Activated CD8-positive, alpha-beta memory T cell treated with anti-CD3 and anti-CD28 coated beads, Interleukin-2, amount 50 U/mL, for 48 hours (primary cell): ENCODE data around the gene DIS3L2.
"Not testable (repeated sequence)": the region's sequence is repeated elsewhere in the genome, so short reads cannot be mapped to it uniquely, and the experiment has no call there.

ENCODE experiments used
- DNase-seq: peaks from one replicate; pipeline ENCODE4 v3.0.0-alpha.2; 2020

DIS3L2 gene

GRCh38 chr2:232013701-232014353 lies 52.3 kb downstream of the DIS3L2 start:
- DNase-seq: no peak

GRCh38 chr2:232014681-232015080 lies 53.2 kb downstream of the DIS3L2 start:
- no peak for DNase-seq

DNA sequence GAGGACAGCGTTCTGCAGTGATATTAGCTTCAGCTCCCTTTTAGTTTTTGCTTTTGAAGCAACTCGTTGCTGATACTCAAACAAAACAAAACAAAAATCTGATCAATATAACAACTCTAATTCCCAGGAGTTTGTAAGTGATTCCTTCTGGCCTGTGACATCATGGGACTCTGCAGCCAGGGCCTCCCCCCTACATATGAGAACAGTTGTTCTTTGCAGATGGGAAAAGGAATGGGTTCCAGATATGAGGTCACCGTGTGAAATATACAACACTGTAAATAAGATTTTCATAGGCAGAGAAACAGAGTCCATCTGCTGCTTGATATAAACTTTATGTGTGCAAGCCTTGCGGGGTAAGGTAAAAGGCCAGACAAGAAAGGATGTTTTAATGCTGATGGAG lies 56.7 kb downstream of the DIS3L2 start:
- DNase-seq: no peak

DNA sequence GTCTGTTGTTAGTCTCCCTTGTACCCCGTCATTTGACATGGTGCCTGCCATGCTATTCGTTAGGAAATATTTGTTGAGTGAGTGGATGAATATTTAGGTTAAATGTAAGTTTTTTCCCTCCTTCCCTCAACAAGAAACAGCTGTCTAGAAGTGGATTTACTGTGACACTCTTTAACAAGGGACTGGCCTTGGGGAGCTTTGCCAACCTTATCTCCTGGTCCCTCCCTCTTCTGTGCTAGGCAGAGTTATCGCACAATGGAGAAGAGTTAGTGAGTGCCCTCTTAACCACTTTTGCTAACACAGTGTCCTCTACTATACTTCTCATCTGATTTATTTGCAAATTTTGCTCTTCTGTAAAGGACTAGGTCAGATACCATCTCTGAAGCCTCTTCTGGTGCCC lies 61.2 kb downstream of the DIS3L2 start:
- DNase-seq: no peak

DNA sequence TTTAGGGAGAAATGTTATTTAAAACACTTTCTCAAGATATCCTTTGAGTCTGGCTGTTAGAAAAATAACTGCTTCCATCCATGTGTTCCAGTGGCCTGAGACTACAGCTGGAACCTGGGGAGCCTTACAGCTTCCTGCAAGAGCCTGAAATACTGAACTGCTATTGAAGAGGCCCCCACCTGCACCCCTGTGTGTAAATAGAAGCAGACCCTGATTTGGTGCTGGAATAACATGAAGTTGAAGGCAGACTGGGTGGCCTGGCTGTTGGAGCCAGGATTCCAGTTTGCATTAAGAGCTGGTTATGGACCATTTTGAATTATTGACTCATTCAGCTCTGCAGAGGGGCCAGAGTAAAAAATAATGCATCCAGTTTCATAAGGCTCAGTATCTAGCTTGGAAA lies 61.9 kb downstream of the DIS3L2 start:
- DNase-seq: no peak

GRCh38 chr2:232024457-232024856 lies 62.9 kb downstream of the DIS3L2 start:
- DNase-seq: no peak

DNA sequence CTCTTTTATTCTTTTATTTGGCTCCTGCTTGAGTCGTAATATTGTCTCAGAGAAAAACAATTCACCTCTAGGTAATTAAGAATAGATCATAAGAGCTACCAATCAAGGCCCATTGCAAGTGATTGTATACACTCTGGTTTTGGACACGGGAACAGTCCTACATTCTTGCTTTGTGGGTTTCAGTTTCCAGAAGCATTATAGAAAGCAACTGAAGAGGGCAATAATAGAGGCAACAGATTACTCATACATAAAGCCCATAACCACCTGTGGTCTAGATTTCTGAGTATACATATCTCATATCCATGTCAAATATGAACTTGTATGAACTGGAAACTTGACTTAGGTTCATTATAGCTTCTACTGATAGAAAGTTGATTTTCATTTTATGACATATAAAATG lies 65.4 kb downstream of the DIS3L2 start:
- DNase-seq: no peak

GRCh38 chr2:232027530-232027929 lies 66.0 kb downstream of the DIS3L2 start:
- no peak for DNase-seq

GRCh38 chr2:232028071-232028470 lies 66.6 kb downstream of the DIS3L2 start:
- no peak for DNase-seq

DNA sequence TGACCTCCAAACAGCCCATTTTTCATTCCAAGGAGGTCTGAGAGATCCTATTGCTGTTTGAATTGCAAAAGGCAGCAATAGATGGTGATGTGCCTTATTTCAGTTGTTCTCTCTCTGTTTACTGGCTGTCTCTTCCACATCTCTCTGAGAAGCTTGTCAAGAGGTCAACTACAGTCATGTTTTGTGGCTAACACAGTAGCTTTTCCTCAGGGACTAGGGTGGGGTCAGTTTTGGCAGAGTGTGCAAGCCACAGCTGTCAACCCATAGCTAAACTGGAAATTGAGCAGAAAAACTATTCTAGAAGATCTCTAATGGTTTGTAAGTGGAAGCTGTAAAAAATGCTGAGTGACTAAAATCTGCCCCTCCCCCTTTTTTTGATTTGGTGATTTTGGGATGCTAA lies 67.1 kb downstream of the DIS3L2 start:
- DNase-seq: no peak

DNA sequence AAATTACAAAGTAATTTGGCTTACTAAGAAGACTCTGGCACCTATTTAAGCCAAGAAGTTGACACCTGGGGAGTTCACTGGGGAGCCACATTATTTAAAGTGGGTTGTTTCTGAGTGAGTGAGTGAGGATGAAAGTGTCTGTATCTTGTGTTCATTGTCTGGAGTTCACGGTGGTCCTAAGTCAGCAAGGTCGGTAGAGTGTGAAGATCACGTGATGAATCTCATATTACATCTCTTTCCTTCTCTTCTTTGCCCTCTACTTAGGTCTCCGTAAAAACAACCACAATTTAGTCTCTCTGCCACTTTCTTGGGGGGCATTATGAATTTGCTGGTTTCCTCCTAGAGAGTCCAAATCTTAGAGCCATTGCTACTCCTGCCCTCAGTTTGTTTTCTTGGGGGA lies 67.8 kb downstream of the DIS3L2 start:
- no peak for DNase-seq

DNA sequence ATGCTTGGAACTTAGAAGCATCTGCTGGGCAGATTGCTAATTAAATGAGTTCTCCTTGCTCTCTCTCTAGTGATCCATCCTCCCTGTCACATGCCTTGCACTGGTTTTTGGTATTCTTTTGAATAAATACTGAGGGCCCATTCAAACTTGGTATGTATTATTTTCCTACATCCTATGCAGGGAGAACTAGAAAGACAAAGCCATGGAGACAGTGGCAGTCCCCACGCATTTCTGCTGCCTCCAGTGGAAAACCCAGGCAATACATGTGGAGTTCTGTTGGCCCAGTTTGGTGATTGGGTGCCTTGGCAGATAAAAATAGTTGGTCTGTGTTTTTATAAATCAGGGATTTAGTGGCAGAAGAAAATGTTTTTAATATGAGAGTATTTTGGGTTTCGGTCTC lies 68.7 kb downstream of the DIS3L2 start:
- no peak for DNase-seq

- DNase-seq: not testable (repeated sequence)
These were observed 73.8 kb downstream of the DIS3L2 start for GRCh38 chr2:232035292-232035691.

DNA sequence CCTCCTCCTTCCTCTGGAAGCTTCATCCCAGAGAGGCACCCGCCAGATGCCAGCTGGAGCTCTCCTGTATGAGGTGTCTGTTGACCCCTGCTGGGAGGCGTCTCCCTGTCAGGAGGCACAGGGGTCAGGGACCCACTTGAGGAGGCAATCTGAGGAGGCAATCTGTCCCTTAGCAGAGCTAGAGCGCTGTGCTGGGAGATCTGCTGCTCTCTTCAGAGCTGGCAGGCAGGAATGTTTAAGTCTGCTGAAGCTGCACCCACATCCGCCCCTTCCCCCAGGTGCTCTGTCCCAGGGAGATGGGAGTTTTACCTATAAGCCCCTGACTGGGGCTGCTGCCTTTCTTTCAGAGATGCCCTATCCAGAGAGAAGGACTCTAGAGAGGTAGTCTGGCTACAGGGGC lies 75.4 kb downstream of the DIS3L2 start:
- not testable (repeated sequence) for DNase-seq

GRCh38 chr2:232038251-232038880 lies 76.9 kb downstream of the DIS3L2 start:
- DNase-seq: no peak

DNA sequence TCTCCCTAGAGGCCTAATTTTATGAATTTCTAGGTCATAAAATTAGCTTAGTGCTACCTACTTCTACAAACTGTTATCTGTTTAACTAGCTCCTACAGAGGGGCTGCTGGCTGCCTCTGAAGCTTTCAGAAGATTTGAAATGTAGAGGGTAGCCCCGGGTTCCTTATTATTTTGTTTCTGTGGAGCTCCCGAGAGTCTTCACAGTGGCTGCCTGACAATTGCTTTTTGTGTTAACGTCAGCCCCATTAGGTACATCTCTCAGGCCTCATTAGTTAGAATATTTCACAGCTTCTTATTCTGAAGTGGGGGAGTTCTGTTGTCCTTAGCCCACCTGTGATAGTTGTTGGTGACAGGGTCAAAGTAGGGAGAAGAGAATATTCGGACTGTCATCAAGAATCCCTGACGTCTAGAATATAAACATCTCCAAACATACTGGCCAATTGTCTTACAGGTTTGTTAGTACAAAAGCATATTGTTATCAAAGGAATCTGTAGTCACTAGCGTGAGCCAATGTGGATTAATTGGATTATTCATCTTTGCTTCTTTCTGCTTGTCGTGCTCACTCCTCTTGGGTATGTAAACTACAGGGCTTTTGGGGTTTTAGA lies 77.5 kb downstream of the DIS3L2 start:
- no peak for DNase-seq

DNA sequence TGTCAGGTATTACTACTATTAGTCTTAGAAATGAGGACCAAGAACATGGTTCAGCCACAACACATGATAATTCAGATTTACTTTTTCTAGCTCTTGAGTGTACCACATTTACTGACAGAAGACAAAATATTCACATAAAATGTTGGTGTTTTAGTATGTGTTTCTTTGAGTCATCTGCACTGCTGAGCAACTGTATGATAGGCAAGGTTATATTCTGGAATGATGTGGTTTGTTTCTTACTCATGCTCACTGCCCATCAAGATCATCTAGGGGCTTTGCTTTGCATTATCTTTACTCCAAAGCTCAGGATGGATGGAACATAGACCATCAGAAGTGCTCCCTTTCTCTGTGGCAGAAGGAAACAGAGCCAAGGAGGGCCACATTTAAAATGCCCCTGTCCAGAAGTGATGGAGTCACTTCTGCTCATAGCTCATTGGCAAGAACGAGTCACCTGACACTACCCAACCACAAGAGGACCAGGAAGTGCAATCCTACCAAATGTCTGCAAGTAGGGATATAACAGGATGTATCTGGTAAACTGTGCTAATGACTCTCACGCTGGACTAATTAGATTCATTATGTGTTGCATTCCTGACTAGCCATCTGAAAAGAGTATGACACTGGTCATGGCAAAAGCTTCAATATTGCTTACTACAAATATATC lies 81.5 kb downstream of the DIS3L2 start:
- no peak for DNase-seq

- no peak for DNase-seq
These were observed 82.5 kb downstream of the DIS3L2 start for GRCh38 chr2:232043966-232044365.

DNA sequence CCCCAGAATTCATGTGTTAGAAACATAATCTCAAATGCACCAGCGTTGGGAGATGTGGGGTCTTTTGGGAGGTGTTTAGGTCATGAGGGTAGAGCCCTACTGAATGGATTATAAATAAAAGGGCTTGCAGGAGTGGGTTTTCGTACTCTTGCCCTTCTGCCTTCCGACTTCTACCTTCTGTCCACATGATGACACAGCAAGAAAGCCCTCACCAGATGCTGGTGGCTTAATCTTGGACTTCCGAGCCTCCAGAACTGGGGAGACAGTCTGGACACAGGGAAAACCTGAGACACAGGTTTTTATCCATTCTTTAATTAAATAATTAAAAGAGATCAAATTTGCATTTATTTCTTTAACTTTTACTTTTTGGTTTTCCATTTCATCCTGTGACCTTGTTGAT lies 87.8 kb downstream of the DIS3L2 start:
- no peak for DNase-seq

GRCh38 chr2:232052591-232052990 lies 91.1 kb downstream of the DIS3L2 start:
- no peak for DNase-seq

GRCh38 chr2:232053777-232054176 lies 92.3 kb downstream of the DIS3L2 start:
- no peak for DNase-seq

DNA sequence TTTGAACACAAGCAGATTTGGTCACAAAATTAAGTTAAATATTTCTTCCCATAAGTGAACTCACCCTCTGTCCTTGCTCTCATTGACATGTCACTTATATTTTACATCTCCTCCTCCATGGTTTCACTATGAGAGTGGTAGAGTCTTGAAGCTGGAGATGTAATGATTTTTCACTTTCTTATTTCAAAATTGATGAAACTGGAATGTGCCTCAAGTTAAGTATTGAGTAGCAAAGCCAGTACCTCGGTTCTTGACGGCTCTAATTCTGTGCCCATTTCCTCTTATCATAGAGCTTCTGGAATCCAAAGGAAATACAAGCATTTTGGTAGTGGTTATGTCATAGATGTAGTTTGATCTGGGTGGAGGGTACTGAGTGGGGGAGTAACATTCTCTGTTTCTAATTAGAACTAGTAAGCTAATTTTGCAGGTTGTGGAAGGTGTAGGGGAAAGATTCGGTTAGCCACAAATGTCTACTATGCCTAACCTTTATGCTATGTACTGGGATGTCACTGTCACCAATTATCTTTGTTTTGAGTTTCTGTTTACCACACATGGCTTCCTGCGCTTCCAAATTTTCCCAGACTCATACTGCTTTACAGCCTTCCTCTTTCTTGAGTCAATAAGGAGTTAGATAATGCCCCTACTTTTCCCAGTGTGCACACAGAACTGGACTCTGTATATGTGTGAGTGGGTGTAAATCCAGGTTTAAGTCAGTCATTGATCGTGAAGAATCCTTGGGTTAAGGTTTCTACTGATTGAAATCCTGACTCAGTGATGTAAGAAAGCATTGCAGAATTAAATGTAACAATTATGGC lies 96.8 kb downstream of the DIS3L2 start:
- no peak for DNase-seq

- DNase-seq: no peak
These were observed 97.4 kb downstream of the DIS3L2 start for GRCh38 chr2:232058931-232059330.
